GM12873 (cell line): Measurements from ENCODE around the gene PLA1A.
A peak's percentile ranks its signal among the peaks of the same experiment; 100 is the strongest.

Source experiments
- CTCF ChIP-seq: IDR thresholded peaks from 2 replicates; pipeline ENCODE4 v1.5.1; 2012; ENCODE audit warnings: low read depth, mild to moderate bottlenecking, moderate library complexity, low read length, control low read depth; ENCODE audit not compliant: insufficient read depth; ENCODE audit errors: missing control alignments

PLA1A gene

GRCh38 chr3:119555929-119556328, 41.8 kb upstream of the PLA1A start:
- no peak for TF ChIP-seq CTCF

- TF ChIP-seq CTCF, result no peak
Measured at GRCh38 chr3:119557192-119557876, 40.4 kb upstream of the PLA1A start.

- TF ChIP-seq CTCF, result no peak
Measured at GRCh38 chr3:119557877-119558269, 39.8 kb upstream of the PLA1A start.

GRCh38 chr3:119558626-119559317, 38.9 kb upstream of the PLA1A start:
- TF ChIP-seq CTCF, result no peak

GRCh38 chr3:119559441-119559963, 38.2 kb upstream of the PLA1A start, which contains the start of gene CD80:
CD80 (minus strand) TSS chr3:119559614; CDS start chr3:119557728, 1,886 bp downstream.
- TF ChIP-seq CTCF, result peak; percentile 74

- TF ChIP-seq CTCF, result no peak
Measured at GRCh38 chr3:119560160-119560559, 37.5 kb upstream of the PLA1A start.

- TF ChIP-seq CTCF, result no peak
Measured at GRCh38 chr3:119562307-119562961, 35.3 kb upstream of the PLA1A start.
